Muscle layer of colon (tissue), 2 donors: Measurements from ENCODE around the gene SDCCAG8.
"Not testable (repeated sequence)": the region's sequence is repeated elsewhere in the genome, so short reads cannot be mapped to it uniquely, and the experiment has no call there.

Experiments used
- H3K27ac ChIP-seq: one replicate; pipeline ENCODE4 v1.7.0; 2013; ENCODE audit warnings: low read depth, mild to moderate bottlenecking, low read length, moderate library complexity
- H3K27me3 ChIP-seq, 2 donors: one replicate each; pipeline ENCODE4 v1.7.0; 2013; ENCODE audit warnings: low read length in 2 of 2, mild to moderate bottlenecking in 2 of 2; ENCODE audit not compliant: insufficient read depth in 2 of 2, control insufficient read depth in 1 of 2
- H3K36me3 ChIP-seq: one replicate; pipeline ENCODE4 v1.7.0; 2013; ENCODE audit warnings: mild to moderate bottlenecking, low read length; ENCODE audit not compliant: insufficient read depth
- H3K4me1 ChIP-seq: one replicate; pipeline ENCODE4 v1.7.0; 2013; ENCODE audit warnings: mild to moderate bottlenecking, low read length; ENCODE audit not compliant: insufficient read depth
- H3K4me3 ChIP-seq, 2 donors: one replicate each; pipeline ENCODE4 v1.7.0; 2013; ENCODE audit warnings: low read length in 2 of 2, low read depth in 1 of 2, mild to moderate bottlenecking in 1 of 2, moderate library complexity in 1 of 2
- H3K9ac ChIP-seq: one replicate; pipeline ENCODE4 v1.7.0; 2013; ENCODE audit warnings: low read length
- H3K9me3 ChIP-seq: one replicate; pipeline ENCODE4 v1.7.0; 2013; ENCODE audit warnings: mild to moderate bottlenecking, low read length
- donor health status: abdominal sarcoma.
- donor health status: Adenocarcinoma of cecum.

Gene SDCCAG8

DNA sequence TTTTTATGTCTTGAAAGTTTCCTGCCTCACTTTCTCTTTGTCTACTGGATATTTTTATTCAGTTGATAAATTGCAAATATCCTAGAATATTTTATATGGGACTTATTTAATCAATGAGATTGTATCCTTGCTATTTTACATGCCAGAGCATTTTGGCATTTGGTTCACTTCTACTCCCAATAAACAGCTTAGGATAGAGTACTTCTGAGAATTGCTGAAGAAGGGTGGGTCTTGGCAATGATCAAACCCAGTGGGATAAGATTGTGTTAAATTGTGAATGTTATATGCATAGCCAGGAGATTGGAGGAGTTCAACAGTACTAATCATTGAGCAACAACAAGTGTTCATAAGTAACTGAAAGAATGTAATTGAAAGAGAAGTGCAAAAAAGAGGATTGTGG, 60.1 kb downstream of the SDCCAG8 start:
- Histone ChIP-seq H3K4me1 (peaks cover 6% of the 10 kb centered on the region), H3K27me3 (no peaks in the 10 kb centered on the region), H3K9me3 (no peaks in the 10 kb centered on the region), H3K36me3 (peaks cover 6% of the 10 kb centered on the region), H3K27ac (no peak overlapping the region), H3K4me3 (no peak overlapping the region), H3K9ac (no peak overlapping the region)

DNA sequence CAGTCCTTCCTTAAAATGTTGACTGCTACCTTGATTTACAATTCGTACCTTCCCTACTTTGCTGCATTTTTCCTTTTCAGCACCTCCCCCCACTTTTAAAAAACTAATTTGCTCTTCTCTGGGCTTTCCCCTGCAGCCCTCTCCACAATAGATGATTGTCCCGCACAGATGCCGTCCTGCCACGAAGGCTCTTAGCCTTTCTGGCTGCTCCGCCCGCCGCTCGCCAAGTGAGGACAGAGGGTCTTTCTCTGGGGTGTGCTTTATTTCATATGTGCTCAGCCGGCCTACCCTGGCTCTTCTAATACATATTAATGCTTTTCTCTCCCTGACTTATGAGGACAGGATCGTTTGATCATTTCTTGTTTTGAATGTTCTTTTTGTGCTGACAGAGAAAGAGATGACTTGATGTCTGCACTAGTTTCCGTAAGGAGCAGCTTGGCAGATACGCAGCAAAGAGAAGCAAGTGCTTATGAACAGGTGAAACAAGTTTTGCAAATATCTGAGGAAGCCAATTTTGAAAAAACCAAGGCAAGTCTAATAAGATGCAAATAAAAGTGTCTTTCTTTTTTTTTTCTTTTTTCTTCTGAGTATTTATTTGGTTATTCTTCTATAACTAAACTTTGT, 60.6 kb downstream of the SDCCAG8 start:
- H3K9me3 ChIP-seq, result no peaks in the 10 kb centered on the region
- H3K4me1 ChIP-seq, result peaks cover 6% of the 10 kb centered on the region
- no peak overlapping the region for H3K4me3 ChIP-seq
- no peaks in the 10 kb centered on the region for H3K27me3 ChIP-seq
- H3K27ac ChIP-seq, result no peak overlapping the region
- H3K36me3 ChIP-seq, result peaks cover 6% of the 10 kb centered on the region
- no peak overlapping the region for H3K9ac ChIP-seq

DNA sequence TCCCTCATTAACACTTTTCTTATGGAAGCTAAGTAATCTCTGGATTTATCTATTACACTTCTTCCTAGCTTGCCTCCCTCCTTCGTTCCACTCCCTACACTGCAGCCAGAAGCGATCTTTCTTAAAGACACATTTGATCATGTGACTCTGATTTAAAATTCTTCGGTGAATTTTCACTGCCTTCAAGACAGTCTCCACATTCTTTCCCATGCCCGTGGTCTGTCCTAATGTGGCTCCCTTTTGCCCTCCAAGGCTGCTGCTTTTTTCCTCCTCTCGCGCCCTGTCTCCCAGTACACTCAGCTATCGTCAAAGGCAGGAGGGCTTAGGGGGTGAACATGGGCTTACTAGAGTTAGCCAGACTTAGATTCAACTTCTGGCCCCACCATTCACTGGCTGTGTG, 64.4 kb downstream of the SDCCAG8 start:
- Histone ChIP-seq H3K27me3 (no peaks in the 10 kb centered on the region), H3K9ac (no peak overlapping the region), H3K36me3 (peaks cover 6% of the 10 kb centered on the region), H3K27ac (no peak overlapping the region), H3K4me1 (no peaks in the 10 kb centered on the region), H3K9me3 (no peaks in the 10 kb centered on the region), H3K4me3 (no peak overlapping the region)

DNA sequence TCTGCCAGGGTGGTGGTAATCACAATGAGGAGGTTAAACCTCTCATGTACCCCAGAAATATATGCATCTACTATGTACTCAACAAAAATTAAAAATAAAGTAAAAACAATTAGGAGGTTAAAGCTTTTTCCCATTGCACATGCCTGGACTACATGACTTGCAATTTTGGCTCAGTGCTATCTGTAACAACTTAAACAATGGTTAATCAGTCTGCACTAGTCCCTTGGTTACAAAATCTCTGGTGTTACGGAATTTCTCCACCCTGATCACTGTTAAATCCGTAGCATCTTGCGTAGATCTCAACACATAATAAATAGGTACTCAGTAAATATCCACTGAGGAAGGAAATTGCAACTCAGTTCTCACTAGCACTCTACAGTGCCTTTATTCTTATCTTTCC, 66.5 kb downstream of the SDCCAG8 start:
- Histone ChIP-seq H3K27me3 (no peaks in the 10 kb centered on the region), H3K4me1 (no peaks in the 10 kb centered on the region), H3K9me3 (no peaks in the 10 kb centered on the region), H3K27ac (no peak overlapping the region), H3K36me3 (peaks cover 6% of the 10 kb centered on the region), H3K4me3 (no peak overlapping the region), H3K9ac (no peak overlapping the region)

DNA sequence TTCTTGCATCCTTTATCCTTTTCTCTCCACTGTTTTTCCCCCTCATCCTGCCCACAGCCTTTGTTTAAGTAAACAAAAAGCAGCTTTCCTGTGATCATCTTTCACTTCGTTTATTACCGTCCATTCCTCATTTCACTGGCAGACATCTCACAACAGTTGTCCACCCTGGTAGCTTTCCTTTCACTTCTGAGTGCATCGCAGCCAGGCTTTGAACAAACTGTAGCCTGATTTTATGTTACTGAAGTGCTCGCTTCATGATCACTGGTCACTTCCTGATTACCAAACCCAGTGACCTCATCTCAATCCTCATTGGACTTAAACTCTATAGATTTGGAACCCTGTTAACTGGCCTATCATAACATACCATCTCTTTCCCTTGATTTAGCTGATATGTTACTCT, 67.7 kb downstream of the SDCCAG8 start:
- H3K9me3 ChIP-seq, result no peaks in the 10 kb centered on the region
- no peaks in the 10 kb centered on the region for H3K27me3 ChIP-seq
- no peak overlapping the region for H3K27ac ChIP-seq
- H3K4me3 ChIP-seq, result no peak overlapping the region
- H3K4me1 ChIP-seq, result no peaks in the 10 kb centered on the region
- no peak overlapping the region for H3K9ac ChIP-seq
- no peaks in the 10 kb centered on the region for H3K36me3 ChIP-seq

DNA sequence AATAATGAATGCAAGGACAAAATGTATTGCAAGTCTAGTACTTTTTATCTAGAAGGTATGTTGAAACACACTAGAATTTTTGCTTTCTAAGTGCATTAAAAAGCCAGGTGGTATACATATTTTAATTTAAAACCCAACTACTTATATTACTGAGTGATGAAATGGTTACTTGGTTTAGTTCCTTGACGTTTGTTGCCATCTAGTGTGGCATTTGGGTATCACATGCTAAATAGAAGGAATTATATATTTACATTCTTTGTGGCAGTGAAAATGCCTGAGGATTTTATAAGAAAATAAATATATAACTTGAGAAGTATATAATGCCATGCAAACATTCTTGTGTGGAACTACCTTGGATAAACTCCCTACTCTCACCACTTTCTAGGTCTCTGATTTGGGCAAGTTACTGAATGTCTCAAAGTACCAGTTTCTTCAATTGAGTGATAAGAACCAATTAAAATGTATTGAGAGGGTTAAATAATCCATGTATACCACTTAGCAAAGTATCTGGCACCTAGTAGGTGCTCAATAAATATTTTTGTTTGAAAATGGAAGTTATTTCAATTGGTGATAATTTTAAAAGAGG, 69.6 kb downstream of the SDCCAG8 start:
- Histone ChIP-seq H3K9ac (no peak overlapping the region), H3K27ac (no peak overlapping the region), H3K9me3 (no peaks in the 10 kb centered on the region), H3K4me3 (no peak overlapping the region), H3K4me1 (no peaks in the 10 kb centered on the region), H3K27me3 (no peaks in the 10 kb centered on the region), H3K36me3 (no peaks in the 10 kb centered on the region)

DNA sequence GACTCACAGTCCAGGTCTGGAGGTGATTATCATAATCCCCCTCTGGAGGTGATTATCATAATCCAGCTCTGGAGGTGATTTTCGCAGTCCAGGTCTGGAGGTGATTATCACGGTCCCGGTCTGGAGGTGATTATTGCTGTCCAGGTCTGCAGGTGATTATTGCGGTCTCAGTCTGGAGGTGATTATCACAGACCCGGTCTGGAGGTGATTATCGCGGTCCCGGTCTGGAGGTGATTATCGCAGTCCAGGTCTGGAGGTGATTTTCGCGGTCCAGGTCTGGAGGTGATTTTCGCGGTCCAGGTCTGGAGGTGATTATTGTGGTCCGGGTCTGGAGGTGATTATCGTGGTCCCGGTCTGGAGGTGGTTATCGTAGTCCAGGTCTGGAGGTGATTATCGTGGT, 76.6 kb downstream of the SDCCAG8 start:
- H3K9me3 ChIP-seq, result no peaks in the 10 kb centered on the region
- H3K4me1 ChIP-seq, result no peaks in the 10 kb centered on the region
- H3K36me3 ChIP-seq, result peaks cover 26% of the 10 kb centered on the region
- no peak overlapping the region for H3K9ac ChIP-seq
- H3K27ac ChIP-seq, result no peak overlapping the region
- H3K27me3 ChIP-seq, result no peaks in the 10 kb centered on the region
- H3K4me3 ChIP-seq, result no peak overlapping the region

DNA sequence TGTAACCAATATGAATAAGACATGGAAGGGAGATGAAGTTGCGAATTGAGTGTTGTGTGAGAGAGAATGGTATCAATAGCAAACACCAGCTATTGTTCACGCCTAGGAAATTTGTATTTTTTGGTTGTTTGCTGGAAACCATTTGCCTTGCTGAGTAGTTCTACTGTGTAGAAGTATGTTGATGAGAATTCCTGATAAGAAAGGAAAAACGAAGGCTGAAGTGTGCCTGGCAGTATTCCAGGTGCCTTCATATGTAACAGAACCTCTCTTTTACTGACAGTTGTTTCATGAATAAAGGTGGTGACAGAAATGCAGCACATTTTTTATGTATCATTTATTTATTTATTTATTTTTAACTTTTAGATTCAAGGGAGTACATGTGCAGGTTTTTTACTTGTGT, 79.5 kb downstream of the SDCCAG8 start:
- Histone ChIP-seq H3K9me3 (no peaks in the 10 kb centered on the region), H3K4me3 (no peak overlapping the region), H3K36me3 (peaks cover 26% of the 10 kb centered on the region), H3K4me1 (no peaks in the 10 kb centered on the region), H3K9ac (no peak overlapping the region), H3K27me3 (no peaks in the 10 kb centered on the region), H3K27ac (no peak overlapping the region)

DNA sequence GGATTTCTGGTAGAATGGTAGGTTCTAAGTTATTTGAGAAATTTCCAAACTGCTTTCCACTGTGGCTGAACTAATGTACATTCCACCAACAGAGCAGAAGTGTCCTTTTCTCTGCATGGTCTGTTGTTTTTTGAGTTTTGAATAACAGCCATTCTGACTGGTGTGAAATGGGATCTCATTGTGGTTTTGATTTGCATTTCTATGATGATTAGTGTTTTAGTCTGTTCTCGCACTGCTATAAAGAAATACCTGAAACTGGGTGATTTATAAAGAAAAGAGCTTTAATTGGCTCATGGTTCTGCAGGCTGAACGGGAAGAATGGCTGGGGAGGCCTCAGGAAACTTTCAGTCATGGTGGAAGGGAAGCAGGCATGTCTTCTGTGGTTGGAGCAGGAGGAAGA, 80.3 kb downstream of the SDCCAG8 start:
- Histone ChIP-seq H3K27me3 (no peaks in the 10 kb centered on the region), H3K9me3 (no peaks in the 10 kb centered on the region), H3K4me1 (no peaks in the 10 kb centered on the region), H3K36me3 (peaks cover 26% of the 10 kb centered on the region), H3K4me3 (no peak overlapping the region), H3K27ac (no peak overlapping the region), H3K9ac (no peak overlapping the region)

DNA sequence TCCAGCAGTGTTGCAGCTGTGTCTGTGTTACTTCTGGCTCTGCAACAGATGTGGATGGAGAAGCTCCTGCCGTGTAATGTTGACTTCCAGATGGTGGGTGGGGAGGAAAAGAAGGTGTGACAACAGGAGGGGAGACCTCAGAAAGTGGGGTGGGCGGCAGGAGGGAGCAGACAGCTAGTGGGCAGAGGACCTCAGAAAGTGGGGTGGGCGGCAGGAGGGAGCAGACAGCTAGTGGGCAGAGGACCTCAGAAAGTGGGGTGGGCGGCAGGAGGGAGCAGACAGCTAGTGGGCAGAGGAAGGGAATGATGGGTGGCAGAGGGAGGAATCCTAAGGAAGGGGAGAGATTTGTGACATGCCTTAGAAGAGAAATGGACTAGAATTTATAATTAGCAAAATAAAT, 83.0 kb downstream of the SDCCAG8 start:
- H3K4me1 ChIP-seq, H3K9ac ChIP-seq, H3K27ac ChIP-seq, H3K4me3 ChIP-seq, H3K9me3 ChIP-seq, H3K27me3 ChIP-seq: not testable (repeated sequence)
- peaks cover 13% of the 10 kb centered on the region for H3K36me3 ChIP-seq

DNA sequence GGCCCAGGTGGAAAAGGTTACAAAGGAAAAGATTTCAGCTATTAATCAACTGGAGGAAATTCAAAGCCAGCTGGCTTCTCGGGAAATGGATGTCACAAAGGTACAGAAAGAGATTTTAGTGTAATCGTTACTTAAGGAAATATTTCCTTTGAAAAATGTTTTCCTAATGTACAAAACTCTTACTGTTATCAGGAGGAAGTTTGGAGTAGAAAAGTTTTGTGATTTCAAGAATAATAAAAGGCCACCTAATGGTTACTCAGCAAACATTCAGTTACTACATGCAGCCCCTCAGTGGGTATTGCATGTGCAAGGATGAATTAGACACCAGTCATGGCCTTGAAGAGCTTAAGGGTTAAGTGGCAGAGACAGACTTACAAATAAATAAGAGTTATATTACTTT, 85.2 kb downstream of the SDCCAG8 start:
- no peaks in the 10 kb centered on the region for H3K36me3 ChIP-seq

More for the DNA sequence above, 85.2 kb downstream of the SDCCAG8 start:
- H3K9me3 ChIP-seq, result no peaks in the 10 kb centered on the region
- H3K4me3 ChIP-seq, result no peak overlapping the region
- H3K4me1 ChIP-seq, result no peaks in the 10 kb centered on the region
- no peaks in the 10 kb centered on the region for H3K27me3 ChIP-seq
- no peak overlapping the region for H3K27ac ChIP-seq
- H3K9ac ChIP-seq, result no peak overlapping the region
